ENCODE data around the gene TRIM56. TPM values are rescaled to one million over a fixed set of nuclear protein-coding genes. Genes with fewer than 3 reads are reported as not detected.

TRIM56 gene
- polyA plus RNA-seq, 1 of the 3 experiments (the other 2 are of a cell fraction), result 2.5 TPM

DNA sequence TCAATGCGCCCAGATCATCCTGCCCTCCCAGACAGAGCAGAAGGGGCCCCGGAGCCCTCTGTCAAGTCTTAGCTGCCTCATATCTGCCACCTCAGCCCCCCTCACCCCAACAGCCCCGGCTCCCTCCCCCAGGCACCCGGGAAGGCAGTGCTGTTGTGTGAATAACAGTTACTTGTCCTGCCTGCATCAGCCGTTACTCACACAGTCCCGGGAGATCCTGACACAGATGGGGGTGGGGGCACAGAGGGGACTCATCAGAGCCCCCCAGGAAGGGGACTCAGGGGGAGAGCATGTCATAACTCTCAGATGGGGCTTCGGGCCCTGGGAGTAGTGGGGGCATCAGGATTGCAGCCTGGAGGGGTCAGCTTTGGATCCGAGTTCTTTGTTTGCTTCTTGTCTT lies 29.2 kb downstream of the TRIM56 start:
- ChIA-PET POLR2A (no interaction called here), CTCF (interaction anchor here (0.7 to 2.4 kb wide), 5 partner anchors 19 to 263 kb away, joined by 3 to 11 read pairs (median 3); no protein-coding TSS in a partner anchor)
- Histone ChIP-seq H3K9me3 (no peaks in the 10 kb centered on the region), H3K36me3 (replicated peaks in 1 of 2; ENCODE audit: control insufficient read depth in 1 of 2, insufficient read depth in 2 of 2, low read length in 1 of 2) (no peaks in the 10 kb centered on the region), H3K9me2 (no peaks in the 10 kb centered on the region), H3K4me3 (ENCODE audit: low read depth in 2 of 2, low read length in 1 of 2) (no peak overlapping the region), H4K20me1 (ENCODE audit: insufficient read depth) (no peaks in the 10 kb centered on the region), H3K9ac (peak overlapping the region; percentile 36; the same call in 1 of the 2 replicates), H3K27ac (ENCODE audit: low read depth in 2 of 2, low read length in 1 of 2) (peak overlapping the region in 1 of 2 experiments; percentile 98; a peak in 2 of 4 replicates), H3K4me1 (ENCODE audit: control insufficient read depth in 1 of 2, insufficient read depth in 2 of 2, low read depth in 1 of 2, low read length in 1 of 2) (peaks cover 7 to 38% of the 10 kb centered on the region in 2 experiments; a peak in 3 of 4 replicates), H3F3A (replicated peaks; ENCODE audit: insufficient read depth) (peaks cover 48% of the 10 kb centered on the region), H3K27me3 (ENCODE audit: insufficient read depth) (no peaks in the 10 kb centered on the region), H2AFZ (ENCODE audit: low read depth) (peak overlapping the region; percentile 50), H3K79me2 (ENCODE audit: insufficient read depth) (peaks cover 23% of the 10 kb centered on the region; the same call in 1 of the 2 replicates), H3K4me2 (peak overlapping the region; percentile 39; the same call in 1 of the 2 replicates)
- TF ChIP-seq FOXM1 (IDR thresholded peaks at IDR 0.05; ENCODE audit: low read depth), result no peak
- TF ChIP-seq, protein P1, sequence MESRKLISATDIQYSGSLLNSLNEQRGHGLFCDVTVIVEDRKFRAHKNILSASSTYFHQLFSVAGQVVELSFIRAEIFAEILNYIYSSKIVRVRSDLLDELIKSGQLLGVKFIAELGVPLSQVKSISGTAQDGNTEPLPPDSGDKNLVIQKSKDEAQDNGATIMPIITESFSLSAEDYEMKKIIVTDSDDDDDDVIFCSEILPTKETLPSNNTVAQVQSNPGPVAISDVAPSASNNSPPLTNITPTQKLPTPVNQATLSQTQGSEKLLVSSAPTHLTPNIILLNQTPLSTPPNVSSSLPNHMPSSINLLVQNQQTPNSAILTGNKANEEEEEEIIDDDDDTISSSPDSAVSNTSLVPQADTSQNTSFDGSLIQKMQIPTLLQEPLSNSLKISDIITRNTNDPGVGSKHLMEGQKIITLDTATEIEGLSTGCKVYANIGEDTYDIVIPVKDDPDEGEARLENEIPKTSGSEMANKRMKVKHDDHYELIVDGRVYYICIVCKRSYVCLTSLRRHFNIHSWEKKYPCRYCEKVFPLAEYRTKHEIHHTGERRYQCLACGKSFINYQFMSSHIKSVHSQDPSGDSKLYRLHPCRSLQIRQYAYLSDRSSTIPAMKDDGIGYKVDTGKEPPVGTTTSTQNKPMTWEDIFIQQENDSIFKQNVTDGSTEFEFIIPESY (IDR thresholded peaks at IDR 0.05; ENCODE audit: borderline replicate concordance, low read depth), result no peak
- no peak for TF ChIP-seq GATA2 (CRISPR knock-in tag; IDR thresholded peaks at IDR 0.05)
- TF ChIP-seq, protein P2, sequence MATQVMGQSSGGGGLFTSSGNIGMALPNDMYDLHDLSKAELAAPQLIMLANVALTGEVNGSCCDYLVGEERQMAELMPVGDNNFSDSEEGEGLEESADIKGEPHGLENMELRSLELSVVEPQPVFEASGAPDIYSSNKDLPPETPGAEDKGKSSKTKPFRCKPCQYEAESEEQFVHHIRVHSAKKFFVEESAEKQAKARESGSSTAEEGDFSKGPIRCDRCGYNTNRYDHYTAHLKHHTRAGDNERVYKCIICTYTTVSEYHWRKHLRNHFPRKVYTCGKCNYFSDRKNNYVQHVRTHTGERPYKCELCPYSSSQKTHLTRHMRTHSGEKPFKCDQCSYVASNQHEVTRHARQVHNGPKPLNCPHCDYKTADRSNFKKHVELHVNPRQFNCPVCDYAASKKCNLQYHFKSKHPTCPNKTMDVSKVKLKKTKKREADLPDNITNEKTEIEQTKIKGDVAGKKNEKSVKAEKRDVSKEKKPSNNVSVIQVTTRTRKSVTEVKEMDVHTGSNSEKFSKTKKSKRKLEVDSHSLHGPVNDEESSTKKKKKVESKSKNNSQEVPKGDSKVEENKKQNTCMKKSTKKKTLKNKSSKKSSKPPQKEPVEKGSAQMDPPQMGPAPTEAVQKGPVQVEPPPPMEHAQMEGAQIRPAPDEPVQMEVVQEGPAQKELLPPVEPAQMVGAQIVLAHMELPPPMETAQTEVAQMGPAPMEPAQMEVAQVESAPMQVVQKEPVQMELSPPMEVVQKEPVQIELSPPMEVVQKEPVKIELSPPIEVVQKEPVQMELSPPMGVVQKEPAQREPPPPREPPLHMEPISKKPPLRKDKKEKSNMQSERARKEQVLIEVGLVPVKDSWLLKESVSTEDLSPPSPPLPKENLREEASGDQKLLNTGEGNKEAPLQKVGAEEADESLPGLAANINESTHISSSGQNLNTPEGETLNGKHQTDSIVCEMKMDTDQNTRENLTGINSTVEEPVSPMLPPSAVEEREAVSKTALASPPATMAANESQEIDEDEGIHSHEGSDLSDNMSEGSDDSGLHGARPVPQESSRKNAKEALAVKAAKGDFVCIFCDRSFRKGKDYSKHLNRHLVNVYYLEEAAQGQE (IDR thresholded peaks at IDR 0.05; ENCODE audit: low read depth, low read length), result no peak
- peak; percentile 49 for TF ChIP-seq NFIC (IDR thresholded peaks at IDR 0.05; ENCODE audit: borderline replicate concordance)
- no peak for TF ChIP-seq RCOR1 (IDR thresholded peaks at IDR 0.05; ENCODE audit: low read length)
- peak; percentile 30; the same call in 1 of the 2 replicates for TF ChIP-seq RXRA (IDR thresholded peaks at IDR 0.05; ENCODE audit: borderline replicate concordance, low read depth)
- TF ChIP-seq, protein P3, sequence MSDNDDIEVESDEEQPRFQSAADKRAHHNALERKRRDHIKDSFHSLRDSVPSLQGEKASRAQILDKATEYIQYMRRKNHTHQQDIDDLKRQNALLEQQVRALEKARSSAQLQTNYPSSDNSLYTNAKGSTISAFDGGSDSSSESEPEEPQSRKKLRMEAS (IDR thresholded peaks at IDR 0.05; ENCODE audit: low read depth), result peak; percentile 45; the same call in 1 of the 2 replicates
- no peak for TF ChIP-seq JUND (IDR thresholded peaks at IDR 0.05)
- TF ChIP-seq MXI1 (IDR thresholded peaks at IDR 0.05; ENCODE audit: low read depth, low read length), result no peak
- TF ChIP-seq MEF2A (IDR thresholded peaks at IDR 0.05; ENCODE audit: borderline replicate concordance, low read depth), result no peak
- no peak for TF ChIP-seq NRF1 (IDR thresholded peaks at IDR 0.05; ENCODE audit: low read depth, low read length)
- TF ChIP-seq SMC3 (IDR thresholded peaks at IDR 0.05; ENCODE audit: low read depth, low read length), result no peak
- no peak for TF ChIP-seq FOXJ3 (CRISPR knock-in tag; IDR thresholded peaks at IDR 0.05)
- peak; percentile 21; the same call in 1 of the 2 replicates for TF ChIP-seq POLR2AphosphoS5 (IDR thresholded peaks at IDR 0.05; ENCODE audit: low read depth, low read length)
- TF ChIP-seq FOSL2 (IDR thresholded peaks at IDR 0.05; ENCODE audit: borderline replicate concordance, low read depth), result peak; percentile 60; the same call in 1 of the 2 replicates
- TF ChIP-seq TEAD4 (IDR thresholded peaks at IDR 0.05; ENCODE audit: borderline replicate concordance, insufficient read depth), result peak; percentile 50; the same call in 1 of the 2 replicates
- no peak for TF ChIP-seq TAF1 (IDR thresholded peaks at IDR 0.05; ENCODE audit: borderline replicate concordance, low read depth, low read length)
- TF ChIP-seq, protein P4, sequence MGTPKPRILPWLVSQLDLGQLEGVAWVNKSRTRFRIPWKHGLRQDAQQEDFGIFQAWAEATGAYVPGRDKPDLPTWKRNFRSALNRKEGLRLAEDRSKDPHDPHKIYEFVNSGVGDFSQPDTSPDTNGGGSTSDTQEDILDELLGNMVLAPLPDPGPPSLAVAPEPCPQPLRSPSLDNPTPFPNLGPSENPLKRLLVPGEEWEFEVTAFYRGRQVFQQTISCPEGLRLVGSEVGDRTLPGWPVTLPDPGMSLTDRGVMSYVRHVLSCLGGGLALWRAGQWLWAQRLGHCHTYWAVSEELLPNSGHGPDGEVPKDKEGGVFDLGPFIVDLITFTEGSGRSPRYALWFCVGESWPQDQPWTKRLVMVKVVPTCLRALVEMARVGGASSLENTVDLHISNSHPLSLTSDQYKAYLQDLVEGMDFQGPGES (IDR thresholded peaks at IDR 0.05; ENCODE audit: low read depth, low read length), result no peak
- peak; percentile 70 for TF ChIP-seq TCF12 (IDR thresholded peaks at IDR 0.05)
- TF ChIP-seq, protein P5, sequence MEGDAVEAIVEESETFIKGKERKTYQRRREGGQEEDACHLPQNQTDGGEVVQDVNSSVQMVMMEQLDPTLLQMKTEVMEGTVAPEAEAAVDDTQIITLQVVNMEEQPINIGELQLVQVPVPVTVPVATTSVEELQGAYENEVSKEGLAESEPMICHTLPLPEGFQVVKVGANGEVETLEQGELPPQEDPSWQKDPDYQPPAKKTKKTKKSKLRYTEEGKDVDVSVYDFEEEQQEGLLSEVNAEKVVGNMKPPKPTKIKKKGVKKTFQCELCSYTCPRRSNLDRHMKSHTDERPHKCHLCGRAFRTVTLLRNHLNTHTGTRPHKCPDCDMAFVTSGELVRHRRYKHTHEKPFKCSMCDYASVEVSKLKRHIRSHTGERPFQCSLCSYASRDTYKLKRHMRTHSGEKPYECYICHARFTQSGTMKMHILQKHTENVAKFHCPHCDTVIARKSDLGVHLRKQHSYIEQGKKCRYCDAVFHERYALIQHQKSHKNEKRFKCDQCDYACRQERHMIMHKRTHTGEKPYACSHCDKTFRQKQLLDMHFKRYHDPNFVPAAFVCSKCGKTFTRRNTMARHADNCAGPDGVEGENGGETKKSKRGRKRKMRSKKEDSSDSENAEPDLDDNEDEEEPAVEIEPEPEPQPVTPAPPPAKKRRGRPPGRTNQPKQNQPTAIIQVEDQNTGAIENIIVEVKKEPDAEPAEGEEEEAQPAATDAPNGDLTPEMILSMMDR (IDR thresholded peaks at IDR 0.05), result no peak
- peak in 1 of 2 experiments; percentile 79; a peak in 1 of 4 replicates for TF ChIP-seq EP300 (IDR thresholded peaks at IDR 0.05; ENCODE audit: borderline replicate concordance in 1 of 2, low read depth in 1 of 2, low read length in 1 of 2)
- no peak for TF ChIP-seq EZH2phosphoT487 (IDR thresholded peaks at IDR 0.05; ENCODE audit: borderline replicate concordance, low read depth)
- TF ChIP-seq, protein P6, sequence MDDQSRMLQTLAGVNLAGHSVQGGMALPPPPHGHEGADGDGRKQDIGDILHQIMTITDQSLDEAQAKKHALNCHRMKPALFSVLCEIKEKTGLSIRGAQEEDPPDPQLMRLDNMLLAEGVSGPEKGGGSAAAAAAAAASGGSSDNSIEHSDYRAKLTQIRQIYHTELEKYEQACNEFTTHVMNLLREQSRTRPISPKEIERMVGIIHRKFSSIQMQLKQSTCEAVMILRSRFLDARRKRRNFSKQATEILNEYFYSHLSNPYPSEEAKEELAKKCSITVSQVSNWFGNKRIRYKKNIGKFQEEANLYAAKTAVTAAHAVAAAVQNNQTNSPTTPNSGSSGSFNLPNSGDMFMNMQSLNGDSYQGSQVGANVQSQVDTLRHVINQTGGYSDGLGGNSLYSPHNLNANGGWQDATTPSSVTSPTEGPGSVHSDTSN (IDR thresholded peaks at IDR 0.05), result peak; percentile 40; the same call in 1 of the 2 replicates
- no peak for TF ChIP-seq ELF1 (IDR thresholded peaks at IDR 0.05)
- 25% methylated on average over 8 of the region's 8 CpGs for WGBS (ENCODE audit: low lambda C conversion rate)
- DNase-seq, result no peak
